DMS153 (cell line): ENCODE measurements around the gene TNFRSF6B.
"Not testable (repeated sequence)": the region's sequence is repeated elsewhere in the genome, so short reads cannot be mapped to it uniquely, and the experiment has no call there.

Experiments used
- DNase-seq: peaks from one replicate; lab custom pipeline; 2025; lab: John Stamatoyannopoulos, UW

Gene TNFRSF6B

GRCh38 chr20:63709149-63709527 lies 12.7 kb downstream of the TNFRSF6B start:
- DNase-seq, result no peak

GRCh38 chr20:63711085-63711645 lies 14.7 kb downstream of the TNFRSF6B start:
- DNase-seq, result no peak

GRCh38 chr20:63712191-63712590 lies 15.7 kb downstream of the TNFRSF6B start:
- DNase-seq, result no peak

- no peak for DNase-seq
These were observed 18.4 kb downstream of the TNFRSF6B start for GRCh38 chr20:63714858-63715257.

GRCh38 chr20:63718996-63719395 lies 22.5 kb downstream of the TNFRSF6B start:
- no peak for DNase-seq

GRCh38 chr20:63722967-63723622 lies 26.6 kb downstream of the TNFRSF6B start:
- DNase-seq, result not testable (repeated sequence)

- not testable (repeated sequence) for DNase-seq
These were observed 33.8 kb downstream of the TNFRSF6B start for GRCh38 chr20:63730189-63730733.

- DNase-seq, result no peak
These were observed 35.0 kb downstream of the TNFRSF6B start for GRCh38 chr20:63731410-63731809.

- no peak for DNase-seq
These were observed 36.0 kb downstream of the TNFRSF6B start for GRCh38 chr20:63732118-63733095.

GRCh38 chr20:63733117-63733516 lies 36.7 kb downstream of the TNFRSF6B start:
- DNase-seq, result no peak

- no peak for DNase-seq
These were observed 37.2 kb downstream of the TNFRSF6B start for GRCh38 chr20:63733579-63734081.

- no peak for DNase-seq
These were observed 37.9 kb downstream of the TNFRSF6B start for GRCh38 chr20:63734111-63734945.

- DNase-seq, result no peak
These were observed 38.8 kb downstream of the TNFRSF6B start for GRCh38 chr20:63734946-63735858.

GRCh38 chr20:63735859-63736718 lies 39.6 kb downstream of the TNFRSF6B start, which contains the start of gene LIME1:
Gene LIME1 (plus strand): TSS chr20:63736664. CDS start chr20:63737550, 886 bp downstream.
- no peak for DNase-seq

- no peak for DNase-seq
These were observed 40.6 kb downstream of the TNFRSF6B start for GRCh38 chr20:63736893-63737694.

- DNase-seq, result no peak
These were observed 41.2 kb downstream of the TNFRSF6B start for GRCh38 chr20:63737695-63737944.

GRCh38 chr20:63737945-63738686 lies 41.7 kb downstream of the TNFRSF6B start:
- no peak for DNase-seq

GRCh38 chr20:63738687-63739129 lies 42.3 kb downstream of the TNFRSF6B start:
- no peak for DNase-seq
